Neural cell (in vitro differentiated cells): ENCODE results near the gene FBXL2. TPM values are rescaled to one million over a fixed set of nuclear protein-coding genes. Genes with fewer than 3 reads are reported as not detected.
A peak's percentile ranks its signal among the peaks of the same experiment; 100 is the strongest.

ENCODE experiments used
- H2AFZ ChIP-seq: fragments of 200-600, 300-800 bp; sonication (generic), shearing (Covaris generic); 2 replicates; pipeline ENCODE4 v1.6.0; 2014; ENCODE audit warnings: low read depth, mild to moderate bottlenecking, antibody characterized with exemption, low read length, moderate library complexity
- H3F3A ChIP-seq: fragments of 200-600 bp; shearing (Covaris generic); 2 replicates; pipeline ENCODE4 v1.6.1; 2016; ENCODE audit warnings: mild to moderate bottlenecking, moderate library complexity, mixed read lengths, antibody characterized with exemption, low read length; ENCODE audit not compliant: insufficient read depth, poor library complexity, severe bottlenecking
- H3K27ac ChIP-seq: fragments of 200-600, 300-800 bp; sonication (generic), shearing (Covaris generic); 2 replicates; pipeline ENCODE4 v1.5.1; 2014; ENCODE audit warnings: mild to moderate bottlenecking, low read length, moderate library complexity
- H3K27me3 ChIP-seq: fragments of 300-800, 200-600 bp; sonication (generic), shearing (Covaris generic); 2 replicates; pipeline ENCODE4 v1.6.0; 2014; ENCODE audit warnings: mild to moderate bottlenecking, low read depth, low read length, moderate library complexity; ENCODE audit not compliant: insufficient read depth
- H3K36me3 ChIP-seq: fragments of 300-800, 200-600 bp; sonication (generic), shearing (Covaris generic); 2 replicates; pipeline ENCODE4 v1.5.1; 2014; ENCODE audit warnings: mild to moderate bottlenecking, antibody characterized with exemption, low read length, moderate library complexity; ENCODE audit not compliant: insufficient read depth
- H3K4me2 ChIP-seq: fragments of 300-800, 200-600 bp; sonication (generic), shearing (Covaris generic); 2 replicates; pipeline ENCODE4 v1.6.0; 2014; ENCODE audit warnings: mild to moderate bottlenecking, low read length
- H3K4me3 ChIP-seq: fragments of 300-800, 200-600 bp; sonication (generic), shearing (Covaris generic); 2 replicates; pipeline ENCODE4 v1.5.1; 2014; ENCODE audit warnings: mild to moderate bottlenecking, low read length, moderate library complexity
- H3K79me2 ChIP-seq: fragments of 200-600 bp; shearing (Covaris generic); replicated peaks from 2 replicates; pipeline ENCODE4 v1.6.0; 2014; ENCODE audit warnings: mild to moderate bottlenecking, low read length, moderate library complexity; ENCODE audit not compliant: insufficient read depth
- H3K9ac ChIP-seq: fragments of 300-800, 200-600 bp; sonication (generic), shearing (Covaris generic); 2 replicates; pipeline ENCODE4 v1.6.1; 2016; ENCODE audit warnings: mild to moderate bottlenecking, low read length, mixed read lengths
- H3K9me2 ChIP-seq: fragments of 200-600 bp; shearing (Covaris generic); 2 replicates; pipeline ENCODE4 v1.6.1; 2016; ENCODE audit warnings: mild to moderate bottlenecking, low read length, mixed read lengths; ENCODE audit not compliant: insufficient read depth
- H3K9me3 ChIP-seq: fragments of 200-600, 300-800 bp; sonication (generic), shearing (Covaris generic); 2 replicates; pipeline ENCODE4 v1.6.1; 2016; ENCODE audit warnings: mild to moderate bottlenecking, mixed run types, low read length, moderate library complexity, mixed read lengths
- H4K20me1 ChIP-seq: fragments of 200-600 bp; shearing (Covaris generic); 2 replicates; pipeline ENCODE4 v1.6.1; 2016; ENCODE audit warnings: mild to moderate bottlenecking, mixed run types; ENCODE audit not compliant: insufficient read depth
- EP300 ChIP-seq: fragments of 450-650 bp; conservative IDR thresholded peaks from 2 replicates; pipeline ENCODE4 v1.6.1; 2014; ENCODE audit warnings: antibody characterized with exemption, mild to moderate bottlenecking, moderate library complexity; ENCODE audit not compliant: poor library complexity, severe bottlenecking
- EZH2 ChIP-seq: fragments of 200-600, 300-800 bp; shearing (Covaris generic), sonication (generic); IDR thresholded peaks from 2 replicates; pipeline ENCODE4 v1.6.1; 2014; ENCODE audit warnings: antibody characterized with exemption, low read length, borderline replicate concordance, mild to moderate bottlenecking; ENCODE audit not compliant: insufficient read depth, poor library complexity, severe bottlenecking
- MXI1 ChIP-seq: fragments of 450-650 bp; conservative IDR thresholded peaks from 2 replicates; pipeline ENCODE4 v1.6.1; 2014; ENCODE audit warnings: antibody characterized with exemption, mild to moderate bottlenecking; ENCODE audit not compliant: poor library complexity, severe bottlenecking
- POLR2AphosphoS5 ChIP-seq: IDR thresholded peaks from 2 replicates; pipeline ENCODE4 v1.6.1; 2012
- RAD21 ChIP-seq: fragments of 450-650 bp; conservative IDR thresholded peaks from 2 replicates; pipeline ENCODE4 v1.6.1; 2014; ENCODE audit warnings: antibody characterized with exemption, mild to moderate bottlenecking, moderate library complexity
- SMC3 ChIP-seq: fragments of 450-650 bp; conservative IDR thresholded peaks from 2 replicates; pipeline ENCODE4 v1.6.1; 2014; ENCODE audit warnings: antibody characterized with exemption, mild to moderate bottlenecking, moderate library complexity; ENCODE audit not compliant: poor library complexity
- TAF1 ChIP-seq: IDR thresholded peaks from 2 replicates; pipeline ENCODE4 v1.6.1; 2012; ENCODE audit warnings: low read depth
- polyA minus RNA-seq: library from RNA; depleted of rRNA, polyadenylated mRNA; stranded (reverse); fragments of >200 nt; gene quantifications from 2 replicates; pipeline ENCODE4 v1.2.3, GENCODE V29; 2014
- polyA plus RNA-seq: library from polyadenylated mRNA; depleted of rRNA; stranded (reverse); fragments of >200 nt; gene quantifications from 2 replicates; pipeline ENCODE4 v1.2.3, GENCODE V29; 2014
- TF ChIP-seq, protein P1 (sequence below): fragments of 450-650 bp; IDR thresholded peaks from 2 replicates; pipeline ENCODE4 v1.5.1; 2014; ENCODE audit warnings: antibody characterized with exemption, mild to moderate bottlenecking, moderate library complexity; ENCODE audit not compliant: poor library complexity, severe bottlenecking
- TF ChIP-seq, protein P2 (sequence below): IDR thresholded peaks from 2 replicates; pipeline ENCODE4 v1.6.1; 2012; ENCODE audit warnings: borderline replicate concordance

The FBXL2 gene, protein sequence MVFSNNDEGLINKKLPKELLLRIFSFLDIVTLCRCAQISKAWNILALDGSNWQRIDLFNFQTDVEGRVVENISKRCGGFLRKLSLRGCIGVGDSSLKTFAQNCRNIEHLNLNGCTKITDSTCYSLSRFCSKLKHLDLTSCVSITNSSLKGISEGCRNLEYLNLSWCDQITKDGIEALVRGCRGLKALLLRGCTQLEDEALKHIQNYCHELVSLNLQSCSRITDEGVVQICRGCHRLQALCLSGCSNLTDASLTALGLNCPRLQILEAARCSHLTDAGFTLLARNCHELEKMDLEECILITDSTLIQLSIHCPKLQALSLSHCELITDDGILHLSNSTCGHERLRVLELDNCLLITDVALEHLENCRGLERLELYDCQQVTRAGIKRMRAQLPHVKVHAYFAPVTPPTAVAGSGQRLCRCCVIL
- polyA plus RNA-seq: 82.0 and 93.0 TPM in 2 replicates
- polyA minus RNA-seq: 73.3 and 85.2 TPM in 2 replicates

DNA sequence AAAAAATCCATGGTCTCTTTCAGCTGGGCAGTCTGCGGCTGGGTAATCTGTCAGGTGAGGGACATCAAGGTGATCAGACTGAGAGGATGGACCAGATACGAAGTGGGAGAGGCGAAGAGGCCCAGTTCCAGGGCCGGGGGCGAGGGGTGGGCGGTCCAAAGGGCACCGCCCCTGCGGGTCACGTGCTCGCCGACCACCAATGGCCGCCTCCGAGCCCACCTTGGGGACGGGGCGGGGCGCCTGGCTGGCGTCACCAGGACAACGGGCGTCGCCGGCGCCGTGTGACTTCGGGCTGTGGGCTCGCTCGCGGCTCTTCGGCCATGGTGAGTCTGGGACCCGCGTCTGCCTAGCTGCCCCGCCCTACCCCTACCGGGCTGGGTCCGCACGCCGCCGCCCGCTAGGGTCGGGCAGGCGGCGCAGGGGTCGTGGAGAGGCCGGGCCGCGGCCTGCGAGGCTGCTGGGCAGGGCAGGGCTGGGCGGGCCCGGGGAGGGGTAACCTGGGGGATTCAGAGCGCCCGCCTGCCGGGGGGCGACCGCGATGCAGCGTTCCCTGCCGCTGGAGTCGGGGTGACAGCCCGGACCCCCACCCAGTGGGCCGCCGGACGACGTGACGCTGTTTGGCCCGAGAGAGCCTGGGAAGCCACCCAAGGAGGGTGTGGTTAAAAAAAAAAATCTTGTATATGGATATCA is at the start of gene FBXL2:
TSS of gene FBXL2 (plus strand) at position 250 of the 690 bp plus-strand sequence. CDS start at position 321, 71 bp downstream.
- no peaks in the 10 kb centered on the region for H3K27me3 ChIP-seq
- peak within 1 kb of the TSS; percentile 56 for H2AFZ ChIP-seq
- H3K79me2 ChIP-seq: peaks cover 21% of the 10 kb centered on the region
- TF ChIP-seq, protein P1, sequence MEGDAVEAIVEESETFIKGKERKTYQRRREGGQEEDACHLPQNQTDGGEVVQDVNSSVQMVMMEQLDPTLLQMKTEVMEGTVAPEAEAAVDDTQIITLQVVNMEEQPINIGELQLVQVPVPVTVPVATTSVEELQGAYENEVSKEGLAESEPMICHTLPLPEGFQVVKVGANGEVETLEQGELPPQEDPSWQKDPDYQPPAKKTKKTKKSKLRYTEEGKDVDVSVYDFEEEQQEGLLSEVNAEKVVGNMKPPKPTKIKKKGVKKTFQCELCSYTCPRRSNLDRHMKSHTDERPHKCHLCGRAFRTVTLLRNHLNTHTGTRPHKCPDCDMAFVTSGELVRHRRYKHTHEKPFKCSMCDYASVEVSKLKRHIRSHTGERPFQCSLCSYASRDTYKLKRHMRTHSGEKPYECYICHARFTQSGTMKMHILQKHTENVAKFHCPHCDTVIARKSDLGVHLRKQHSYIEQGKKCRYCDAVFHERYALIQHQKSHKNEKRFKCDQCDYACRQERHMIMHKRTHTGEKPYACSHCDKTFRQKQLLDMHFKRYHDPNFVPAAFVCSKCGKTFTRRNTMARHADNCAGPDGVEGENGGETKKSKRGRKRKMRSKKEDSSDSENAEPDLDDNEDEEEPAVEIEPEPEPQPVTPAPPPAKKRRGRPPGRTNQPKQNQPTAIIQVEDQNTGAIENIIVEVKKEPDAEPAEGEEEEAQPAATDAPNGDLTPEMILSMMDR: no peak
- TF ChIP-seq RAD21 (no peak), POLR2AphosphoS5 (peak; percentile 80), EP300 (no peak), SMC3 (no peak), MXI1 (peak; percentile 59), TAF1 (no peak), EZH2 (no peak)
- TF ChIP-seq, protein P2, sequence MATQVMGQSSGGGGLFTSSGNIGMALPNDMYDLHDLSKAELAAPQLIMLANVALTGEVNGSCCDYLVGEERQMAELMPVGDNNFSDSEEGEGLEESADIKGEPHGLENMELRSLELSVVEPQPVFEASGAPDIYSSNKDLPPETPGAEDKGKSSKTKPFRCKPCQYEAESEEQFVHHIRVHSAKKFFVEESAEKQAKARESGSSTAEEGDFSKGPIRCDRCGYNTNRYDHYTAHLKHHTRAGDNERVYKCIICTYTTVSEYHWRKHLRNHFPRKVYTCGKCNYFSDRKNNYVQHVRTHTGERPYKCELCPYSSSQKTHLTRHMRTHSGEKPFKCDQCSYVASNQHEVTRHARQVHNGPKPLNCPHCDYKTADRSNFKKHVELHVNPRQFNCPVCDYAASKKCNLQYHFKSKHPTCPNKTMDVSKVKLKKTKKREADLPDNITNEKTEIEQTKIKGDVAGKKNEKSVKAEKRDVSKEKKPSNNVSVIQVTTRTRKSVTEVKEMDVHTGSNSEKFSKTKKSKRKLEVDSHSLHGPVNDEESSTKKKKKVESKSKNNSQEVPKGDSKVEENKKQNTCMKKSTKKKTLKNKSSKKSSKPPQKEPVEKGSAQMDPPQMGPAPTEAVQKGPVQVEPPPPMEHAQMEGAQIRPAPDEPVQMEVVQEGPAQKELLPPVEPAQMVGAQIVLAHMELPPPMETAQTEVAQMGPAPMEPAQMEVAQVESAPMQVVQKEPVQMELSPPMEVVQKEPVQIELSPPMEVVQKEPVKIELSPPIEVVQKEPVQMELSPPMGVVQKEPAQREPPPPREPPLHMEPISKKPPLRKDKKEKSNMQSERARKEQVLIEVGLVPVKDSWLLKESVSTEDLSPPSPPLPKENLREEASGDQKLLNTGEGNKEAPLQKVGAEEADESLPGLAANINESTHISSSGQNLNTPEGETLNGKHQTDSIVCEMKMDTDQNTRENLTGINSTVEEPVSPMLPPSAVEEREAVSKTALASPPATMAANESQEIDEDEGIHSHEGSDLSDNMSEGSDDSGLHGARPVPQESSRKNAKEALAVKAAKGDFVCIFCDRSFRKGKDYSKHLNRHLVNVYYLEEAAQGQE: no peak
- H3K9ac ChIP-seq: peak within 1 kb of the TSS; percentile 71
- peak within 1 kb of the TSS; percentile 56 for H3K4me2 ChIP-seq
- no peaks in the 10 kb centered on the region for H3K9me3 ChIP-seq
- peak within 1 kb of the TSS; percentile 88 for H3K4me3 ChIP-seq
- peak within 1 kb of the TSS; percentile 26 for H3K27ac ChIP-seq
- H4K20me1 ChIP-seq: no peaks in the 10 kb centered on the region
- H3K9me2 ChIP-seq: no peaks in the 10 kb centered on the region
- no peaks in the 10 kb centered on the region for H3F3A ChIP-seq
- no peaks in the 10 kb centered on the region for H3K36me3 ChIP-seq

DNA sequence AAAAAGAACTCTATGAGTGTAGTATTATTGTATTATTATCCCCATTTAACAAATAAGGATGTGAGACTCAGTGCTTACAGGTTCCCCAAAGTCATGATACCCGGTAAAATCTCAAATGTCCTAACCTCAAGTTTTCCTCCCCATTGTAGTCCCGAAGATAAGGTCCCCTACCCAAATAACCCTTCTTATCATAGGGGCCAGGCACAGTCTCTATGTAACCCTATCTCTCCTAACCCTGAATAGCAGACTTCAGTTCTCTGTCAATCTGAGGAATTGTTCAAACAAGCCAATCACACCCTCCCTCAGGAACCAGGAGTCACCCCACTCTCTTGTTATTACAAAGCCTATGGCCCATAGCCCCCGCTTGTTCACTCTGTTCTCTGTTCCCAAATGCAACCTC is 48.2 kb upstream of the FBXL2 start:
- Histone ChIP-seq H3K27ac (no peak overlapping the region), H3F3A (no peaks in the 10 kb centered on the region), H3K9me3 (no peaks in the 10 kb centered on the region), H3K9ac (no peak overlapping the region), H3K4me2 (no peak overlapping the region), H3K4me3 (no peak overlapping the region), H3K27me3 (no peaks in the 10 kb centered on the region), H2AFZ (no peak overlapping the region), H3K9me2 (no peaks in the 10 kb centered on the region), H3K79me2 (no peaks in the 10 kb centered on the region), H4K20me1 (no peaks in the 10 kb centered on the region), H3K36me3 (no peaks in the 10 kb centered on the region)
- TF ChIP-seq, protein P1: no peak
- TF ChIP-seq TAF1 (no peak), EP300 (no peak), SMC3 (no peak), MXI1 (no peak), POLR2AphosphoS5 (no peak), RAD21 (no peak), EZH2 (no peak)
- TF ChIP-seq, protein P2: no peak
